Transverse colon (tissue), 4 donors: Measurements from ENCODE around the gene SLC37A3. TPM values are rescaled to one million over a fixed set of nuclear protein-coding genes. Genes with fewer than 3 reads are reported as not detected.

ENCODE experiments used
- DNase-seq: peaks from one replicate; pipeline ENCODE4 v3.0.0-alpha.2; 2019
- H3K27ac ChIP-seq, 4 donors: fragments of 200-600 bp; sonication (generic); 2 replicates each; pipeline ENCODE4 v1.5.1; 2016 to 2018; ENCODE audit warnings: inconsistent platforms in 4 of 4
- H3K27me3 ChIP-seq: fragments of 200-600 bp; sonication (generic); 2 replicates; pipeline ENCODE4 v1.5.1; 2017; ENCODE audit warnings: inconsistent platforms
- H3K36me3 ChIP-seq, 4 donors: fragments of 200-600 bp; sonication (generic); 2 replicates each; pipeline ENCODE4 v1.5.1; 2017 to 2019; ENCODE audit warnings: inconsistent platforms in 4 of 4
- H3K4me1 ChIP-seq, 4 donors: fragments of 200-600 bp; sonication (generic); 2 replicates each; pipeline ENCODE4 v1.5.1; 2017 to 2020; ENCODE audit warnings: inconsistent platforms in 4 of 4
- H3K4me3 ChIP-seq, 4 donors: fragments of 200-600 bp; sonication (generic); 1 replicate in 1 of 4; 2 replicates in 3 of 4; pipeline versions ENCODE4 v1.5.1 to v1.6.1; 2017 to 2019; ENCODE audit warnings: inconsistent platforms in 4 of 4
- H3K9me3 ChIP-seq, 2 donors: fragments of 200-600 bp; sonication (generic); 2 replicates each; pipeline ENCODE4 v1.5.1; 2017 to 2019; ENCODE audit warnings: inconsistent platforms in 2 of 2
- CTCF ChIP-seq, 5 experiments: fragments of 200-600 bp in 3 of 5; fragments of 450-650 bp in 2 of 5; sonication (generic) in 3 of 5; IDR thresholded peaks; 1 replicate in 2 of 5; 2 replicates in 3 of 5; pipeline ENCODE4 v1.5.1; 2016 to 2017; ENCODE audit warnings: antibody characterized with exemption in 5 of 5, inconsistent platforms in 3 of 5, mild to moderate bottlenecking in 2 of 5, moderate library complexity in 1 of 5
- EP300 ChIP-seq: sonication (generic); formaldehyde crosslinking; IDR thresholded peaks from one replicate; pipeline ENCODE4 v1.6.1; 2017; ENCODE audit warnings: antibody characterized with exemption, low read depth
- POLR2A ChIP-seq: fragments of 450-650 bp; IDR thresholded peaks from one replicate; pipeline ENCODE4 v1.6.1; 2016; ENCODE audit warnings: antibody characterized with exemption, mild to moderate bottlenecking, moderate library complexity
- WGBS, 2 donors: methylation state at CpG; one replicate each; pipeline ENCODE4 v1.1.5; 2018; ENCODE audit warnings: low coverage in 1 of 2; 5-methylcytosine and 5-hydroxymethylcytosine counted together
- in situ Hi-C, 4 donors: fragments of 200-750 bp; cut with MboI; loops; one replicate each; pipeline versions ENCODE4 v1.15.0 to v1.15.1; 2017; ENCODE audit warnings: low sequenced_read_pairs in 3 of 4, low pct_ligation_motif_present in 1 of 4, low pct_unique_long_range_greater_than_20kb in 1 of 4
- intact Hi-C: fragments of 100-400 bp; cut with DNase I; formaldehyde crosslinking; loops from one replicate; pipeline ENCODE4 v1.15.1; 2023; ENCODE audit warnings: low total_unique reads
- small RNA-seq, 4 donors: library from RNA; depleted of rRNA; stranded (forward); fragments of <200 nt; gene quantifications; one replicate each; pipeline ENCODE3, GENCODE V24; 2016
- total RNA-seq, 4 donors: library from RNA; depleted of rRNA; stranded (reverse); fragments of >200 nt; gene quantifications; one replicate each; pipeline ENCODE4 v1.1.0, GENCODE V29; 2016

SLC37A3 gene
- total RNA-seq, 4 donors from 2014 or later: 34.8 to 132 (median 76.0) TPM

- H3K4me1 ChIP-seq: no peaks in the 10 kb centered on the region
- TF ChIP-seq CTCF (IDR thresholded peaks at IDR 0.05): no peak
- no peak for TF ChIP-seq POLR2A
- no peak for TF ChIP-seq EP300
- H3K36me3 ChIP-seq: no peaks in the 10 kb centered on the region
- H3K4me3 ChIP-seq: no peak overlapping the region
- no peaks in the 10 kb centered on the region for H3K27me3 ChIP-seq
- H3K27ac ChIP-seq: no peak overlapping the region
- intact Hi-C loops (no loop called here), in situ Hi-C loops (no loop called here)
- H3K9me3 ChIP-seq: no peaks in the 10 kb centered on the region
- WGBS, 2 donors: 90 to 92% methylated on average over 1 of the region's 1 CpG
- DNase-seq: no peak
Measured at GRCh38 chr7:140284062-140284461, 114.3 kb downstream of the SLC37A3 start.

Small RNAs within 50 kb of the gene (small RNA-seq; reads per million reads assigned to genes)
- 0 reads per million in 4 donors for gene RNA5SP247
- 44.7 to 85.5 (median 69.0) reads per million in 4 donors for gene RNA5SP248

Other genes starting within 250 kb of the SLC37A3 start
- 10 to 100 TPM; 21.9 to 84.2 (median 54.6) TPM for gene KDM7A, start 221.5 kb downstream of the SLC37A3 start, total RNA-seq
- gene RAB19, start 5.5 kb upstream of the SLC37A3 start, total RNA-seq: 10 to 100 TPM; 10.3 to 87.9 (median 18.9) TPM
- gene MKRN1, start 81.0 kb upstream of the SLC37A3 start, total RNA-seq: 100 to 1,000 TPM; 143 to 288 (median 187) TPM
- 10 to 100 TPM in 1 of 4 donors, 1 to 10 TPM in 3; 4.1 to 19.9 (median 7.1) TPM for gene DENND2A, start 242.3 kb upstream of the SLC37A3 start, total RNA-seq